ENCODE measurements around the gene NEURL1B.

Gene NEURL1B

DNA sequence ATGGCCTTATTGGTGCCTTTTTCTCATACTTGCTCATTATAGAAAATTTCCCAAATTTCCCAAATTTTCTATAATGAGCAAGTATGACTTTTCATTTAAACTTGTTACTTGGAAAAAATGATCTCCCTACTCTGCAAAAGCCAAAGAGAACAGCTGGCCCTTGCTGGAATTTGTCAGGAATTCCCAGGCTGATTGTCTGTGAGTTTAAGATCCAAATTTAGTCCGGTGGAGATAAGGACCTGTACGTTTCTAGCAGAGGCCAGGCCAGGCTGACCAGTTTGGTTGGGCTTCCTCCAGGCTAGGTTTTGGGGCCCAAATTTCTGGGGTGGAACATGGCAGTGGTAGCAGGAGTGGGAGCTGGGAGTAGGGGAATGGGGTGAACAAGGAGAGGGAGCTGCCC, 51.9 kb downstream of the NEURL1B start:
- no peak overlapping the region for H3K27ac ChIP-seq
- no peak for TF ChIP-seq ZFX (IDR thresholded peaks at IDR 0.05)

- TF ChIP-seq, protein P1, sequence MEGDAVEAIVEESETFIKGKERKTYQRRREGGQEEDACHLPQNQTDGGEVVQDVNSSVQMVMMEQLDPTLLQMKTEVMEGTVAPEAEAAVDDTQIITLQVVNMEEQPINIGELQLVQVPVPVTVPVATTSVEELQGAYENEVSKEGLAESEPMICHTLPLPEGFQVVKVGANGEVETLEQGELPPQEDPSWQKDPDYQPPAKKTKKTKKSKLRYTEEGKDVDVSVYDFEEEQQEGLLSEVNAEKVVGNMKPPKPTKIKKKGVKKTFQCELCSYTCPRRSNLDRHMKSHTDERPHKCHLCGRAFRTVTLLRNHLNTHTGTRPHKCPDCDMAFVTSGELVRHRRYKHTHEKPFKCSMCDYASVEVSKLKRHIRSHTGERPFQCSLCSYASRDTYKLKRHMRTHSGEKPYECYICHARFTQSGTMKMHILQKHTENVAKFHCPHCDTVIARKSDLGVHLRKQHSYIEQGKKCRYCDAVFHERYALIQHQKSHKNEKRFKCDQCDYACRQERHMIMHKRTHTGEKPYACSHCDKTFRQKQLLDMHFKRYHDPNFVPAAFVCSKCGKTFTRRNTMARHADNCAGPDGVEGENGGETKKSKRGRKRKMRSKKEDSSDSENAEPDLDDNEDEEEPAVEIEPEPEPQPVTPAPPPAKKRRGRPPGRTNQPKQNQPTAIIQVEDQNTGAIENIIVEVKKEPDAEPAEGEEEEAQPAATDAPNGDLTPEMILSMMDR (conservative IDR thresholded peaks at IDR 0.05): no peak
- TF ChIP-seq ZFX (IDR thresholded peaks at IDR 0.05): no peak
- H3K27ac ChIP-seq: no peak overlapping the region
Observed at GRCh38 chr5:172694061-172694460, 53.0 kb downstream of the NEURL1B start.

DNA sequence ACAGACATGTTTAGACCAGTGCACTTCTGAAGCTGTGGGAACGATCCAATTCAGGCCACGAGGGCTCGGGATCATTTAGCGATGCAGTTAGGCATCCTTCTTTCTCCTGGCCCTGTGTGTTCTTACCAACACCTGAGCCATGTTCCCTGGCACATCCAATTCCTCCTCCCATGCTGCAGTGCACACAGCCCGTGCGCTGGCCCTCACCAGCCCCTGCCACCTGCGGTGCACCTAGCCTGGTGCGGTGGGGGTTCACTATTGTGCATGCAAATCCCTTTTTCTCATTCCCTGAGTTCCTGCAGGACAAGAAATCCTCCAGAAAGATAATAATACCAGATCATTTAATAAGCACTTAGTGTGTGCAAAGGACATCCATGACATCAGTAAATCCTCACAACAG, 53.5 kb downstream of the NEURL1B start:
- no peak overlapping the region for H3K27ac ChIP-seq
- no peak for TF ChIP-seq ZFX (IDR thresholded peaks at IDR 0.05)
- TF ChIP-seq, protein P1 (conservative IDR thresholded peaks at IDR 0.05): no peak

DNA sequence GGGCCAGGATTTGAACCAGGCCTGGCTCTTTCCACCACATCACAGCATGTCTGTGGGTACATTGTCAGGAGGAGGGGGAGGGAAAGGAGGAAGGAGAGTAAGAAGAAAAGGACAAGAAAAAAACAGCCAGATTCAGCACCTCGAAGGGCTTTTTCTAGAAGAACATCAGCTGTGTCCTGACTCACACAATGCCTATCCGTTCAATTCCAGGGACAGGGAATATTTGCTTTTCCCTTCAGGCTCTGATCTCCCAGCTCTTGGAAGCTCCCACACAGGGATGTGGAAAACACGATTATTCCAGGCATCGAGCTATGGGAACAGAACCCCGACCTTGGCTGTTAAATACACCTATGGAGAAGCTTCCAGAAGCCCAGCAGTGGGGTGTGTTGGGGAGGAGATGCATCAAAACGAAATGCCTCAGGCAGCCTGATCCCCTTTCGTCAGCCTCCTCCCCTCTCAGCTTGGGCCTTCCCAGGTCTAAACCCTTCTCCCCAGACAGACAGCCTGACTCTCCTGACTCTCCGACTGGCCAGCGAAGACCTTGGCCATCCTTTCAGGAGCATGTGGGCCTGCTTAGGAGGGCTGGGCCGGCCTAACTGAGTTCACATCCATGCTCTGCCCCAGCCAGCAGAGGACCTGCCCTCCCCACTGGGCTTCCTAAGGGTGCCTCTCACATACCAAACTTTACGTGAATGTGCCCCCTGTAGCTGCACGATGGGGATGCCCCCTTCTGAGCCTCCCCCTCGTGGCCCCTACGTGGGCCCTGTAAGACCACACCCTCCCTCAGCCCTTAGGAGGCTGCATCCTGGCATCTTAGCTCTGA, 54.4 kb downstream of the NEURL1B start:
- H3K27ac ChIP-seq: no peak overlapping the region
- no peak for TF ChIP-seq ZFX (IDR thresholded peaks at IDR 0.05)
- TF ChIP-seq, protein P1 (conservative IDR thresholded peaks at IDR 0.05): no peak

DNA sequence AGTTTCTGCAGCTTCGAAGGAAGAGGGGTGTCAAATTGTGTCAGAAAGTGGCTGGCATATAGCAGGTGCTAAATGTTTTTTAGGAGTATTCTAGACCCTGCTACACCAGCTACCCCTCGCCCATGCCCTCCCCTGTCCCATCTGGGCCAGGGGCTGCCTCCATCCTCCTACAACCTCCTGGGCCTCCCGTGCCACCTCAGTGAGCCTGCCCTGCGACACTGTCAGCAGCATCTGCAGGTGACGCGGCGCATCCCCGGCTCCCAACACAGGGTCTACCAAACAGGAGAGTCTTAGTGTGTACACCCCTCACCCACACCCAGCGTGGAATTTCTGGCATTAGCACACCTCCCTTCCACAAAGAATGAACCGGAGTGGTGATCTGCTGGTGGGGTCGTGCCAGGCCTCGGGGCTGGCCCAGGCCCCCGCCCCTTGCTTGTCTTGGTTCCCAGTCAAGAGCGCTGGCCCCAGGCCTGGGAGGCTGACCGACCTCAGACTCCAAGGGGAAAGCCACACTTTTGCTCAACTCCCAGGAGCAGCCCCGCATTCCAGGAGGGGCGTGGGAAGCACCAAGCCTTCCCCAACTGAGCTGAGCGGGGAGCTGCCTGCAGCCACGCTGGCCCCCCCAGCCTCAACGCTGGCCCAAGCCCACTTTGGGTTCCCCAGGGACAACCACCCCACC, 55.2 kb downstream of the NEURL1B start:
- H3K27ac ChIP-seq: no peak overlapping the region
- TF ChIP-seq, protein P1 (conservative IDR thresholded peaks at IDR 0.05): no peak
- TF ChIP-seq ZFX (IDR thresholded peaks at IDR 0.05): no peak

- H3K27ac ChIP-seq: peak overlapping the region; percentile 48
- TF ChIP-seq, protein P1 (conservative IDR thresholded peaks at IDR 0.05): peak; percentile 94
- TF ChIP-seq ZFX (IDR thresholded peaks at IDR 0.05): no peak
Observed at GRCh38 chr5:172697123-172698121, 56.4 kb downstream of the NEURL1B start.

DNA sequence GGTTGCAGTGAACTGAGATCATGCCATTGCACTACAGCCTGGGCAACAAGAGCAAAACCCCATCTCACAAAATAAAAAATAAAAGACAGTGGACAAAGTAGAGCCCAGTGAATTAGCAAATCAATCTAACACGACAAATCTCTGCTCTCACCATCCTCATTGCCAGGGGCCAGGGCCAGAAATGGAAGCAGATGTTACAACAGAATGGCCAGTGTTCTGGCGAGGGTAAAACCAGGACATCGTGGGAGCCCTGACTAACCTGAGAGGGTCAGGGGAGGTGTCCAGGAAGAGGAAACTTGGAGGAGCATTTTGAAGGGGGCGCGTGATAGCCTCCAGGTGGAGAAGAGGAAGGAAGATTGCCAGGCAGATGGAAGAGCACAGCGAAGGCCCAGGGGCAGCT, 58.4 kb downstream of the NEURL1B start:
- no peak for TF ChIP-seq ZFX (IDR thresholded peaks at IDR 0.05)
- TF ChIP-seq, protein P1 (conservative IDR thresholded peaks at IDR 0.05): no peak
- no peak overlapping the region for H3K27ac ChIP-seq
